Measurements from ENCODE around the gene ZNF831. TPM values are rescaled to one million over a fixed set of nuclear protein-coding genes. Genes with fewer than 3 reads are reported as not detected.
A peak's percentile ranks its signal among the peaks of the same experiment; 100 is the strongest.

Gene ZNF831
- total RNA-seq, 1 donor: not detected

DNA sequence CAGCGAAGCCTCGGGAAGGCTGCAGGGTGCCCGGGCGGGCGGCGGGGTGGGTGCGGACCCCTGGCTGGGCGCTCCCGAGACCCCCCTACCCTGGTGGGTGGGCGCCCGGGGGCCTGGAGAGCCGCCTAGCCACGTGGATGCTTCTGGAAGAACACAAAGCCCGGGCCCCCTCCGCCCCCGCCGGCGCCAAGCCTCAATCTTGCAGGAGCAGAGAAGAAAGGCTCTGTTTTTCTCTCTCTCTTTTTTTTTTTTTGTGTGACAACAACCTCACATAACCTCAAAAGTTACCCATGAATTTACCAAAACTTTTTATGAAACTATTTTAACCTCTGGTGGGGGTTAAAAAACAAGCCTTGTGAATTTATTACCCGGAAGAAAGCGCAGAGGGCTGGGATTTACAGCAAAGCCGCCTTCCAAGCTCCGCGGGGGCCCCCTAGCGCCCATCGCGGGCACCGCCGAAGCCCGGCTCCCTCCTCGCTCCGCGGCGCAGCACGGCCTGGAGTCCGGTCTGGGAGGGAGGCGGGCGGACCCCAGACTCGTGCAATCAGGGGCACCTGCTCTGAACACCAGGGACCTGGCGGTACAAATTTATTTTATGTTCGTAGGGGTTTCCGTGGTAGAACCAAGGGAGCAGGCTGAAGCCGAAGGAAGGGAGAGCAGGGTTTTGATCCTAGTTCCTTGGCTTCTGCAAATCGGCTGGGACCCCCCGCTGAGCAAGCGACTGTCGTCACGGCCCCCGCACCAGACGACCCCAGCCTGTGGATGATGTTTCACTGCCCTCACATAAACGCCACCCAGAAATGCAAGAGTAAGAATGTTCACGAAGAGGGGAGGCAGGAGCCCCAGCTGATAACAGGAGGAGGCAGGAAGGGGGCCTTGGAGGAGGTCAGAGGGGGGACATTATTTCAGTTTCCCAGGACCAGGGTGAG lies 58.9 kb downstream of the ZNF831 start:
- TF ChIP-seq, protein P1, sequence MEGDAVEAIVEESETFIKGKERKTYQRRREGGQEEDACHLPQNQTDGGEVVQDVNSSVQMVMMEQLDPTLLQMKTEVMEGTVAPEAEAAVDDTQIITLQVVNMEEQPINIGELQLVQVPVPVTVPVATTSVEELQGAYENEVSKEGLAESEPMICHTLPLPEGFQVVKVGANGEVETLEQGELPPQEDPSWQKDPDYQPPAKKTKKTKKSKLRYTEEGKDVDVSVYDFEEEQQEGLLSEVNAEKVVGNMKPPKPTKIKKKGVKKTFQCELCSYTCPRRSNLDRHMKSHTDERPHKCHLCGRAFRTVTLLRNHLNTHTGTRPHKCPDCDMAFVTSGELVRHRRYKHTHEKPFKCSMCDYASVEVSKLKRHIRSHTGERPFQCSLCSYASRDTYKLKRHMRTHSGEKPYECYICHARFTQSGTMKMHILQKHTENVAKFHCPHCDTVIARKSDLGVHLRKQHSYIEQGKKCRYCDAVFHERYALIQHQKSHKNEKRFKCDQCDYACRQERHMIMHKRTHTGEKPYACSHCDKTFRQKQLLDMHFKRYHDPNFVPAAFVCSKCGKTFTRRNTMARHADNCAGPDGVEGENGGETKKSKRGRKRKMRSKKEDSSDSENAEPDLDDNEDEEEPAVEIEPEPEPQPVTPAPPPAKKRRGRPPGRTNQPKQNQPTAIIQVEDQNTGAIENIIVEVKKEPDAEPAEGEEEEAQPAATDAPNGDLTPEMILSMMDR (IDR thresholded peaks at IDR 0.05; ENCODE audit: insufficient read depth, low read depth, low read length): peak; percentile 97
- H3K4me3 ChIP-seq (ENCODE audit: low read depth, low read length): peak overlapping the region; percentile 51
- DNase-seq (ENCODE audit: low read depth): peak; percentile 71

- no peak overlapping the region for H3K4me3 ChIP-seq (ENCODE audit: low read depth, low read length)
- TF ChIP-seq, protein P1 (IDR thresholded peaks at IDR 0.05; ENCODE audit: insufficient read depth, low read depth, low read length): no peak
- no peak for DNase-seq (ENCODE audit: low read depth)
These were observed 59.6 kb downstream of the ZNF831 start for GRCh38 chr20:59223182-59223601.

DNA sequence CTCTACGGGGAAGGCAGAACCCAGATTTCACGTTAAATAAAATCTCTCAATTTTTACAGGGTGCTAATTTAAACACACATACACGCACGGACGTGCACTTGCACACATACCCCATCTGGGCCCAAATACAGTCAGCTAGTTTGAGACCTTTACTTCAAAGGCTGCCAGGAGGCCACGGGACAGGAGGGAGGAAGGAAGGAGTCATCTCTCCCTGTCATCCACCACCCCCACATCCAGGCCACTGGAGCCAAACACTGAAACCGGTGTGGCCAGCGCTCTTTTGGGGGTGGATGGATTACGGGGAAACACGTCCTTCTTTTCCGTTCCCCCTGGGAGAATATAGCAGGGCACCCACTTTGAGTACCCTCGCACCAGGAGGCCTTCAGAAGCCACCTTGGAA lies 60.1 kb downstream of the ZNF831 start:
- TF ChIP-seq, protein P1 (IDR thresholded peaks at IDR 0.05; ENCODE audit: insufficient read depth, low read depth, low read length): no peak
- no peak for DNase-seq (ENCODE audit: low read depth)
- H3K4me3 ChIP-seq (ENCODE audit: low read depth, low read length): no peak overlapping the region

DNA sequence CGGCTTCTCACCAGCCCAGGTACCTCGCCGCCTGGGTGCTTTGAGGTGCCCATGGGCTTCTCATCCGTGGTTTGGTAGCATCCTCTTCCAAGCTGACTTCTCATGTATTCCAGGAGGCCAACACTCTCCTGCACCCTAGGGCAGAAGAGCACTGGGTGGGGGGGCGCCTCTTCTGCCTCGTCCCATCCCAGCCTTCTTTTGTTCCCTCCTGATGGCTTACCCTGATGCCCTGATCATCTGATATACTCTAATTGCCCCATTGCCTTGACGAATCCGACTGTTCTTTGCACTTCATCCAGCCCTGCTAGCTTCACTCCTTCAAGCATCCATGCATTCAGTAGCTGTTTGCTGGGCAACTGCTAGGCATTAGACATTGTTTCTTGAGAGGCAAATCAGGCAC lies 60.6 kb downstream of the ZNF831 start:
- no peak for DNase-seq (ENCODE audit: low read depth)
- no peak overlapping the region for H3K4me3 ChIP-seq (ENCODE audit: low read depth, low read length)
- TF ChIP-seq, protein P1 (IDR thresholded peaks at IDR 0.05; ENCODE audit: insufficient read depth, low read depth, low read length): no peak

DNA sequence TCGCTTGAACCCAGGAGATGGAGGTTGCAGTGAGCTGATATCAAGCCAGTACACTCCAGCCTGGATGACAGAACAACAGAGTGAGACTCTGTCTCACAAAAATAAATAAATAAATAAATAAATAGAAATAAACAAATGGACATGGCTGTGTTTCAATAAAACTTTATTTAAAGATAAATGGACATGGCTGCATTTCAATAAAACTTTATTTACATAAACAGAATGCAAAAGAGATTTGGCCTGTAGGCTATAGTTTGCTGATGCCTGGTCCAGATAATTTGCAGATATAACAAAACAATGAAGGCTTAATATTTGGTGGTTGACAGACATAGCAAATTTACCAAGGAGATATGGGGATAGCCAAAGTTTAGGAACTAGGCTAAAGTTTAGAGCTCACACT lies 66.8 kb downstream of the ZNF831 start:
- no peak for DNase-seq (ENCODE audit: low read depth)
- TF ChIP-seq, protein P1 (IDR thresholded peaks at IDR 0.05; ENCODE audit: insufficient read depth, low read depth, low read length): no peak
- H3K4me3 ChIP-seq (ENCODE audit: low read depth, low read length): no peak overlapping the region

- DNase-seq (ENCODE audit: low read depth): peak; percentile 2
- no peak overlapping the region for H3K4me3 ChIP-seq (ENCODE audit: low read depth, low read length)
- TF ChIP-seq, protein P1 (IDR thresholded peaks at IDR 0.05; ENCODE audit: insufficient read depth, low read depth, low read length): no peak
These were observed 67.6 kb downstream of the ZNF831 start for GRCh38 chr20:59231124-59231804.

All from fibroblast of villous mesenchyme (primary cell).